HG03139 (cell line): Measurements from ENCODE around the gene SLC39A1.
"Not testable (repeated sequence)": the region's sequence is repeated elsewhere in the genome, so short reads cannot be mapped to it uniquely, and the experiment has no call there.

Experiments used
- ATAC-seq: cut with Tn5 transposase; IDR thresholded peaks from one replicate; pipeline ENCODE4 v1.9.1; 2021; ENCODE audit not compliant: unreplicated experiment

The SLC39A1 gene

GRCh38 chr1:153963030-153963849, at the start of gene SLC39A1:
SLC39A1 (minus strand) TSS chr1:153963537; CDS start chr1:153962715, 822 bp downstream.
- ATAC-seq, result peak; percentile 41

GRCh38 chr1:154012543-154012942, 49.2 kb upstream of the SLC39A1 start:
- not testable (repeated sequence) for ATAC-seq

GRCh38 chr1:154012129-154012528, 48.8 kb upstream of the SLC39A1 start:
- ATAC-seq, result no peak

GRCh38 chr1:154006136-154006535, 42.8 kb upstream of the SLC39A1 start:
- ATAC-seq, result no peak

GRCh38 chr1:154000420-154000819, 37.1 kb upstream of the SLC39A1 start:
- ATAC-seq, result no peak

- not testable (repeated sequence) for ATAC-seq
Observed at GRCh38 chr1:153996882-153997281, 33.5 kb upstream of the SLC39A1 start.

- ATAC-seq, result no peak
Observed at GRCh38 chr1:153995640-153996039, 32.3 kb upstream of the SLC39A1 start.

- no peak for ATAC-seq
Observed at GRCh38 chr1:153995202-153995601, 31.9 kb upstream of the SLC39A1 start.

- ATAC-seq, result no peak
Observed at GRCh38 chr1:153991806-153992205, 28.5 kb upstream of the SLC39A1 start.

- ATAC-seq, result no peak
Observed at GRCh38 chr1:153991151-153991630, 27.9 kb upstream of the SLC39A1 start.

GRCh38 chr1:153990468-153991150, 27.3 kb upstream of the SLC39A1 start, which contains the start of gene RPS27:
RPS27 (plus strand) TSS chr1:153990762; CDS start chr1:153990797, 35 bp downstream.
- peak; percentile 72 for ATAC-seq

GRCh38 chr1:153987621-153988020, 24.3 kb upstream of the SLC39A1 start:
- no peak for ATAC-seq

GRCh38 chr1:153985941-153986761, 22.8 kb upstream of the SLC39A1 start, which contains the start of gene RAB13:
RAB13 (minus strand) TSS chr1:153986339; CDS start chr1:153986236, 103 bp downstream.
- ATAC-seq, result no peak

- no peak for ATAC-seq
Observed at GRCh38 chr1:153985341-153985912, 22.1 kb upstream of the SLC39A1 start.

- no peak for ATAC-seq
Observed at GRCh38 chr1:153984123-153984894, 21.0 kb upstream of the SLC39A1 start.

GRCh38 chr1:153981735-153982134, 18.4 kb upstream of the SLC39A1 start:
- not testable (repeated sequence) for ATAC-seq

- ATAC-seq, result not testable (repeated sequence)
Observed at GRCh38 chr1:153979091-153979490, 15.8 kb upstream of the SLC39A1 start.

GRCh38 chr1:153978274-153978909, 15.1 kb upstream of the SLC39A1 start:
- ATAC-seq, result no peak
